Esophagus squamous epithelium (tissue), 4 donors: ENCODE measurements around the gene CDK2.

Experiments
- CTCF ChIP-seq, 6 experiments: fragments of 450-650 bp in 4 of 6; fragments of 200-600 bp in 2 of 6; sonication (generic) in 2 of 6; IDR thresholded peaks; one replicate each; pipeline ENCODE4 v1.5.1; 2016 to 2019; ENCODE audit warnings: antibody characterized with exemption in 6 of 6, mild to moderate bottlenecking in 4 of 6, moderate library complexity in 4 of 6
- POLR2A ChIP-seq, 4 donors: fragments of 450-650 bp; IDR thresholded peaks; one replicate each; pipeline ENCODE4 v1.6.1; 2017; ENCODE audit warnings: antibody characterized with exemption in 4 of 4, mild to moderate bottlenecking in 4 of 4, moderate library complexity in 3 of 4

DNA sequence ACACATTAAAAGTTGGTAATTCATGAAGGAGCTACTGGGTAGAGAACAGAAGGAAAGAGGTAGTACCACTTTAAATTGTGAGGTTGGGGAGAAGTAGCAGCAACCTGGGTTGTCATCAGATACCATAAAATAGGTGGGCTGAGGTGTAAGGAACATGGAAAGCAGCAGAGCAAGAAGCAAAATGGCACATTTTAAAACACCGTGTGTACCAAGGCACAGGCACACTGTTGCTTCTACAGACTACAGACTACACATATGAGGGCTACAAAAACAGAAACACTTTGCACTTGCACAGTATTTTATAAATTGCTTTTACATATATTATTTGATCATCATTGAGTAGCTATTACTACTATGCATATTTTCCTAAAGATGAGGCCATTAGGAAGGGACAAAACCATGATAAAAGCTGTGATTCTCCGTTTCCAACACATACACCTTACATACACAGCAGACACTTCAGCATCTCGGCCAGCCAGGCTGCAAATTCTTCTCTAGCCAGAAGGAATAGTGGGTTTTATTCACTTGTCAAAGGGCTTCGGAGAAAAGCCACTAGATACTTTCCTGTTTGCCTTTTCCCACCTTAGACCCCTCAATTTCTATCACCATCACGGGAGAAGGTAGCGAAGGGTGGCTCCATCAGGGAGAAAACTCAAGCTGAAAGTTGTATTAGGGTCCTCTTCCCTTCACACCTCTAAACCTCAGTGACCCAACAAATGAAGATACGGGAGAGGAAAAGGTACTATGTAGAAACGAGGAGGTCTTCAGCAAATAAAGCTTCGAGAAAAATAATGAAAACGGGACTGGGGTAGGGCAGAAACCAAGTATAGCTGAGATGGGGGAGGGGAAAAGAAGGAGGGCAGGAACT lies 40.5 kb upstream of the CDK2 start:
- no peak for TF ChIP-seq CTCF (IDR thresholded peaks at IDR 0.05)
- no peak for TF ChIP-seq POLR2A (IDR thresholded peaks at IDR 0.05)
